ENCODE measurements around the gene CENPC.

Gene CENPC

DNA sequence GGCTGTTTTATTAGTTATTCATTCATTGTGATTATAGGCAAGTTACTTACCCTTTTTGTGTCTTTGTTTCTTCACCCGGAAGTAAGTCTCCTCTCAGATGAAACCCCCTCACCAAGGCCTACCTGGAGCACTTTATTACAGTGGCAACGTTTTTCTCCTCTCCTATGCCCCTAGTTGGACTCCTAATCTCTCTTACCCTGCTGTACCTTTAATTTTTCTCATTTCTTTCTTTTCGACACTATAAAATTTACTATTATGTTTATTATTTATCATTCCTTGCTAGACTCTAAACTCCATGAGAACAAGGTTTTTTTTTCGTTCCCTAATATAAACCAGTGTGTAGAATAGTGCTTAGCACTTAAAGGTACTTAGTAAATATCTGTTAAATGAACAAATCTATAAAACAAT is 30.8 kb upstream of the CENPC start:
- no peaks in the 10 kb centered on the region for H3K36me3 ChIP-seq (ENCODE audit: insufficient read depth)
- H3K4me1 ChIP-seq (ENCODE audit: low read depth, poor library complexity, severe bottlenecking): peaks cover under 1% of the 10 kb centered on the region
- no peaks in the 10 kb centered on the region for H3K79me2 ChIP-seq (ENCODE audit: insufficient read depth, low read depth)
- no peaks in the 10 kb centered on the region for H4K20me1 ChIP-seq (ENCODE audit: insufficient read depth)
- no peak overlapping the region for H3K4me2 ChIP-seq
- H2AFZ ChIP-seq (ENCODE audit: low read depth): no peak overlapping the region
- no peak overlapping the region for H3K4me3 ChIP-seq (IDR thresholded peaks at IDR 0.05; ENCODE audit: insufficient read depth, low read depth, low read length)
- no peak overlapping the region for H3K9ac ChIP-seq
- H3K27me3 ChIP-seq (ENCODE audit: insufficient read depth, low read depth): no peaks in the 10 kb centered on the region
- no peak for TF ChIP-seq CTCF (conservative IDR thresholded peaks at IDR 0.05; ENCODE audit: low read depth, low read length)
- no peak overlapping the region for H3K27ac ChIP-seq

- TF ChIP-seq CTCF (conservative IDR thresholded peaks at IDR 0.05; ENCODE audit: low read depth, low read length): no peak
- Histone ChIP-seq H3K4me1 (ENCODE audit: low read depth, poor library complexity, severe bottlenecking) (no peaks in the 10 kb centered on the region), H4K20me1 (ENCODE audit: insufficient read depth) (no peaks in the 10 kb centered on the region), H3K27ac (no peak overlapping the region), H2AFZ (ENCODE audit: low read depth) (no peak overlapping the region), H3K9ac (no peak overlapping the region), H3K4me3 (IDR thresholded peaks at IDR 0.05; ENCODE audit: insufficient read depth, low read depth, low read length) (no peak overlapping the region), H3K27me3 (ENCODE audit: insufficient read depth, low read depth) (no peaks in the 10 kb centered on the region), H3K79me2 (ENCODE audit: insufficient read depth, low read depth) (no peaks in the 10 kb centered on the region), H3K4me2 (no peak overlapping the region), H3K36me3 (ENCODE audit: insufficient read depth) (no peaks in the 10 kb centered on the region)
These were observed 30.1 kb upstream of the CENPC start for GRCh38 chr4:67575232-67576058.

DNA sequence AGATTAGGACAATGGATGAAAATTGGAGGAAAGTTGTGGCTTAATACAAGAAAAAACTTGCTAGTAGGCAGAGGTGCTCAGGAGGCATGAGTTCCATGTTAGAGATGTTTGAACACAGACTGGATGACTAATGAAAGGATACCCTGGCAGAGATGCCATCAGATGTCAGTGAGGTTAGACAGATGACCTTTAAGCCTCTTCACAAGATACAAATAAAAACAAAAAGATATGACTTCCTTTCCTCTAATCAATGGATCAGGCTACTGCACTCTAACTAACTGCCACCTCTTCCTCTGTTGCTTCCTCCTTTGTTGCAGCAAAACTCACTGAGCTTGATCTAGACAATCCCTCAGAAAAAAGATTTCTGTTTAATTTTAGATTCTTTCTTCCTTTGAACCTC is 27.9 kb upstream of the CENPC start:
- TF ChIP-seq CTCF (conservative IDR thresholded peaks at IDR 0.05; ENCODE audit: low read depth, low read length): no peak
- no peaks in the 10 kb centered on the region for H4K20me1 ChIP-seq (ENCODE audit: insufficient read depth)
- H3K4me1 ChIP-seq (ENCODE audit: low read depth, poor library complexity, severe bottlenecking): no peaks in the 10 kb centered on the region
- H2AFZ ChIP-seq (ENCODE audit: low read depth): no peak overlapping the region
- no peak overlapping the region for H3K27ac ChIP-seq
- no peaks in the 10 kb centered on the region for H3K27me3 ChIP-seq (ENCODE audit: insufficient read depth, low read depth)
- no peak overlapping the region for H3K9ac ChIP-seq
- no peaks in the 10 kb centered on the region for H3K36me3 ChIP-seq (ENCODE audit: insufficient read depth)
- no peak overlapping the region for H3K4me2 ChIP-seq
- no peak overlapping the region for H3K4me3 ChIP-seq (IDR thresholded peaks at IDR 0.05; ENCODE audit: insufficient read depth, low read depth, low read length)
- no peaks in the 10 kb centered on the region for H3K79me2 ChIP-seq (ENCODE audit: insufficient read depth, low read depth)

- Histone ChIP-seq H4K20me1 (ENCODE audit: insufficient read depth) (no peaks in the 10 kb centered on the region), H3K9ac (no peak overlapping the region), H3K79me2 (ENCODE audit: insufficient read depth, low read depth) (no peaks in the 10 kb centered on the region), H3K4me2 (no peak overlapping the region), H3K27me3 (ENCODE audit: insufficient read depth, low read depth) (no peaks in the 10 kb centered on the region), H3K4me1 (ENCODE audit: low read depth, poor library complexity, severe bottlenecking) (no peaks in the 10 kb centered on the region), H3K4me3 (IDR thresholded peaks at IDR 0.05; ENCODE audit: insufficient read depth, low read depth, low read length) (no peak overlapping the region), H2AFZ (ENCODE audit: low read depth) (no peak overlapping the region), H3K36me3 (ENCODE audit: insufficient read depth) (no peaks in the 10 kb centered on the region), H3K27ac (no peak overlapping the region)
- TF ChIP-seq CTCF (conservative IDR thresholded peaks at IDR 0.05; ENCODE audit: low read depth, low read length): no peak
These were observed 26.7 kb upstream of the CENPC start for GRCh38 chr4:67571975-67572374.
